ENCODE results near the gene RARB.

DNA sequence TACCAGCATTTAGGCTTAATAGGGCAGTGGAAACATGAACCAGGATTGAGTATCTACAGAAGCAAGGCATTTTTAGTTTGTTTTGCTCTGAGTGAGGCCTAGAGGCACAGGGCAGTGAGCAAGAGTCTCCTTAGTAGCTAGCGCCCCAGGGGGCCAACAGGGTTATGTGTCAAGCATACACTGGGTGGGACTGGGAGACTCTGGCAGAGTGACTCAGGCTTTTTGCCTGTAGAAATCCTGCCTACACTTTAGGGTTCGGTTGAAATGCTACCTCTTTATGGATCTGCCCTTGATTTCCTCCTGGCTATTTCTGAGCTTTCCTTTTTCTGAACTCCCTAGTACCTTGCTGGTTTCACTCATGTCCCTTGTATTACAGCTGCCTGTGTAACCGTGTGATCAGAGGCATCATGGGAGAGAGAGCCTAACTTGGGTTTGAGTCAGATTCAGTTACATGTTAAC lies 164.5 kb downstream of the RARB start:
- TF ChIP-seq, protein P1, sequence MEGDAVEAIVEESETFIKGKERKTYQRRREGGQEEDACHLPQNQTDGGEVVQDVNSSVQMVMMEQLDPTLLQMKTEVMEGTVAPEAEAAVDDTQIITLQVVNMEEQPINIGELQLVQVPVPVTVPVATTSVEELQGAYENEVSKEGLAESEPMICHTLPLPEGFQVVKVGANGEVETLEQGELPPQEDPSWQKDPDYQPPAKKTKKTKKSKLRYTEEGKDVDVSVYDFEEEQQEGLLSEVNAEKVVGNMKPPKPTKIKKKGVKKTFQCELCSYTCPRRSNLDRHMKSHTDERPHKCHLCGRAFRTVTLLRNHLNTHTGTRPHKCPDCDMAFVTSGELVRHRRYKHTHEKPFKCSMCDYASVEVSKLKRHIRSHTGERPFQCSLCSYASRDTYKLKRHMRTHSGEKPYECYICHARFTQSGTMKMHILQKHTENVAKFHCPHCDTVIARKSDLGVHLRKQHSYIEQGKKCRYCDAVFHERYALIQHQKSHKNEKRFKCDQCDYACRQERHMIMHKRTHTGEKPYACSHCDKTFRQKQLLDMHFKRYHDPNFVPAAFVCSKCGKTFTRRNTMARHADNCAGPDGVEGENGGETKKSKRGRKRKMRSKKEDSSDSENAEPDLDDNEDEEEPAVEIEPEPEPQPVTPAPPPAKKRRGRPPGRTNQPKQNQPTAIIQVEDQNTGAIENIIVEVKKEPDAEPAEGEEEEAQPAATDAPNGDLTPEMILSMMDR (IDR thresholded peaks at IDR 0.05), result peak in 2 of 4 experiments; percentile 6 to 34
- TF ChIP-seq POLR2AphosphoS5 (IDR thresholded peaks at IDR 0.05) (peak; percentile 31), EP300 (IDR thresholded peaks at IDR 0.05) (no peak)
